ENCODE data around the gene IFT27. TPM values are rescaled to one million over a fixed set of nuclear protein-coding genes. Genes with fewer than 3 reads are reported as not detected.
A peak's percentile ranks its signal among the peaks of the same experiment; 100 is the strongest.

Gene IFT27
- total RNA-seq, 1 experiment from 2014 or later: 19.9 TPM

- Histone ChIP-seq H3K27ac (ENCODE audit: low read length) (no peak overlapping the region), H3K79me2 (ENCODE audit: low read length) (no peaks in the 10 kb centered on the region), H3K9me2 (replicated peaks; ENCODE audit: low read length) (no peaks in the 10 kb centered on the region), H3K9me3 (ENCODE audit: low read length) (no peaks in the 10 kb centered on the region), H3K36me3 (ENCODE audit: low read depth, low read length) (no peaks in the 10 kb centered on the region), H3K27me3 (ENCODE audit: low read length) (no peaks in the 10 kb centered on the region), H4K20me1 (ENCODE audit: low read length) (no peaks in the 10 kb centered on the region), H3F3A (ENCODE audit: low read length, unreplicated experiment) (no peaks in the 10 kb centered on the region), H2AFZ (ENCODE audit: low read length) (no peak overlapping the region), H3K9ac (ENCODE audit: low read length) (no peak overlapping the region), H3K4me1 (ENCODE audit: insufficient read depth, low read length) (no peaks in the 10 kb centered on the region), H3K4me3 (ENCODE audit: low read length) (no peak overlapping the region), H3K4me2 (ENCODE audit: low read length) (no peak overlapping the region)
- POLR2A ChIA-PET (ENCODE audit: unreplicated experiment): no interaction called here
- BruUV-seq (replicated peaks): no TSS peak
- peak; percentile 23 for DNase-seq
- TF ChIP-seq CTCF (conservative IDR thresholded peaks at IDR 0.05; ENCODE audit: low read depth, low read length): no peak
- TF ChIP-seq EZH2phosphoT487 (IDR thresholded peaks at IDR 0.05; ENCODE audit: borderline replicate concordance, low read length): no peak
- TF ChIP-seq EZH2 (IDR thresholded peaks at IDR 0.05; ENCODE audit: low read length, unreplicated experiment): no peak
- peak; percentile 61 for ATAC-seq
- CTCF ChIA-PET: no interaction called here
- intact Hi-C loops (cut with micrococcal nuclease): no loop called here
These were observed 41.5 kb downstream of the IFT27 start for GRCh38 chr22:36734171-36735058.

GRCh38 chr22:36733271-36733670 is 42.6 kb downstream of the IFT27 start:
- CTCF ChIA-PET: no interaction called here
- no TSS peak for BruUV-seq (replicated peaks)
- H3K9me2 ChIP-seq (replicated peaks; ENCODE audit: low read length): no peaks in the 10 kb centered on the region
- H3F3A ChIP-seq (ENCODE audit: low read length, unreplicated experiment): no peaks in the 10 kb centered on the region
- TF ChIP-seq CTCF (conservative IDR thresholded peaks at IDR 0.05; ENCODE audit: low read depth, low read length) (no peak), EZH2phosphoT487 (IDR thresholded peaks at IDR 0.05; ENCODE audit: borderline replicate concordance, low read length) (no peak), EZH2 (IDR thresholded peaks at IDR 0.05; ENCODE audit: low read length, unreplicated experiment) (no peak)
- no peaks in the 10 kb centered on the region for H3K9me3 ChIP-seq (ENCODE audit: low read length)
- no peak overlapping the region for H3K9ac ChIP-seq (ENCODE audit: low read length)
- no peaks in the 10 kb centered on the region for H3K27me3 ChIP-seq (ENCODE audit: low read length)
- ATAC-seq (no peak), DNase-seq (no peak)
- H3K4me2 ChIP-seq (ENCODE audit: low read length): no peak overlapping the region
- H3K36me3 ChIP-seq (ENCODE audit: low read depth, low read length): no peaks in the 10 kb centered on the region
- POLR2A ChIA-PET (ENCODE audit: unreplicated experiment): no interaction called here
- H3K79me2 ChIP-seq (ENCODE audit: low read length): no peaks in the 10 kb centered on the region
- H2AFZ ChIP-seq (ENCODE audit: low read length): no peak overlapping the region
- H3K4me3 ChIP-seq (ENCODE audit: low read length): no peak overlapping the region
- H4K20me1 ChIP-seq (ENCODE audit: low read length): no peaks in the 10 kb centered on the region
- H3K27ac ChIP-seq (ENCODE audit: low read length): no peak overlapping the region
- intact Hi-C loops (cut with micrococcal nuclease): no loop called here
- H3K4me1 ChIP-seq (ENCODE audit: insufficient read depth, low read length): no peaks in the 10 kb centered on the region

GRCh38 chr22:36732609-36733008 is 43.3 kb downstream of the IFT27 start:
- Histone ChIP-seq H3K36me3 (ENCODE audit: low read depth, low read length) (no peaks in the 10 kb centered on the region), H3K9me2 (replicated peaks; ENCODE audit: low read length) (no peaks in the 10 kb centered on the region), H3K4me2 (ENCODE audit: low read length) (no peak overlapping the region), H3K27ac (ENCODE audit: low read length) (no peak overlapping the region), H3K9ac (ENCODE audit: low read length) (no peak overlapping the region), H3K27me3 (ENCODE audit: low read length) (no peaks in the 10 kb centered on the region), H3K4me3 (ENCODE audit: low read length) (no peak overlapping the region), H2AFZ (ENCODE audit: low read length) (no peak overlapping the region), H4K20me1 (ENCODE audit: low read length) (no peaks in the 10 kb centered on the region), H3F3A (ENCODE audit: low read length, unreplicated experiment) (no peaks in the 10 kb centered on the region), H3K4me1 (ENCODE audit: insufficient read depth, low read length) (no peaks in the 10 kb centered on the region), H3K79me2 (ENCODE audit: low read length) (no peaks in the 10 kb centered on the region), H3K9me3 (ENCODE audit: low read length) (no peaks in the 10 kb centered on the region)
- BruUV-seq (replicated peaks): no TSS peak
- ChIA-PET CTCF (no interaction called here), POLR2A (ENCODE audit: unreplicated experiment) (no interaction called here)
- no peak for ATAC-seq
- no peak for DNase-seq
- intact Hi-C loops (cut with micrococcal nuclease): no loop called here
- no peak for TF ChIP-seq CTCF (conservative IDR thresholded peaks at IDR 0.05; ENCODE audit: low read depth, low read length)
- no peak for TF ChIP-seq EZH2phosphoT487 (IDR thresholded peaks at IDR 0.05; ENCODE audit: borderline replicate concordance, low read length)
- no peak for TF ChIP-seq EZH2 (IDR thresholded peaks at IDR 0.05; ENCODE audit: low read length, unreplicated experiment)
